Measurements from ENCODE around the gene SEMA6B.

The SEMA6B gene

GRCh38 chr19:4495471-4495870, 64.0 kb downstream of the SEMA6B start:
- peak; percentile 5 for TF ChIP-seq CTCF (IDR thresholded peaks at IDR 0.05; ENCODE audit: low read length, missing control alignments)
- H3K4me3 ChIP-seq (replicated peaks; ENCODE audit: low read depth, low read length) = no peak overlapping the region
- no peak for DNase-seq (ENCODE audit: low read depth)

- TF ChIP-seq CTCF (IDR thresholded peaks at IDR 0.05; ENCODE audit: low read length, missing control alignments) = no peak
- DNase-seq (ENCODE audit: low read depth) = no peak
- H3K4me3 ChIP-seq (replicated peaks; ENCODE audit: low read depth, low read length) = no peak overlapping the region
Measured at GRCh38 chr19:4494691-4495064, 64.8 kb downstream of the SEMA6B start.

- no peak for TF ChIP-seq CTCF (IDR thresholded peaks at IDR 0.05; ENCODE audit: low read length, missing control alignments)
- no peak for DNase-seq (ENCODE audit: low read depth)
- no peak overlapping the region for H3K4me3 ChIP-seq (replicated peaks; ENCODE audit: low read depth, low read length)
Measured at GRCh38 chr19:4493929-4494690, 65.4 kb downstream of the SEMA6B start.

- H3K4me3 ChIP-seq (replicated peaks; ENCODE audit: low read depth, low read length) = no peak overlapping the region
- no peak for TF ChIP-seq CTCF (IDR thresholded peaks at IDR 0.05; ENCODE audit: low read length, missing control alignments)
- no peak for DNase-seq (ENCODE audit: low read depth)
Measured at GRCh38 chr19:4493104-4493928, 66.2 kb downstream of the SEMA6B start.
